GM19025 (cell line): ENCODE data around the gene CREB3.

ENCODE experiments used
- ATAC-seq: cut with Tn5 transposase; IDR thresholded peaks from one replicate; pipeline ENCODE4 v1.9.1; 2021; ENCODE audit warnings: mild to moderate bottlenecking, low read depth, moderate library complexity; ENCODE audit not compliant: unreplicated experiment

Gene CREB3

GRCh38 chr9:35746583-35746982, 14.1 kb downstream of the CREB3 start:
- no peak for ATAC-seq

- no peak for ATAC-seq
Observed at GRCh38 chr9:35748242-35748857, 15.9 kb downstream of the CREB3 start.

GRCh38 chr9:35748858-35749514, 16.5 kb downstream of the CREB3 start, which contains the start of the genes GBA2 and RGP1:
Gene GBA2, minus strand, starts transcription at chr9:35749228. Its CDS starts 524 bp downstream, at chr9:35748704.
Gene RGP1, plus strand, starts transcription at chr9:35749287. Its CDS starts 469 bp downstream, at chr9:35749756.
- ATAC-seq = peak; percentile 82

- ATAC-seq = peak; percentile 9
Observed at GRCh38 chr9:35749515-35750255, 17.2 kb downstream of the CREB3 start.

GRCh38 chr9:35750256-35750531, 17.7 kb downstream of the CREB3 start:
- no peak for ATAC-seq

- no peak for ATAC-seq
Observed at GRCh38 chr9:35753466-35753865, 21.0 kb downstream of the CREB3 start.

GRCh38 chr9:35754264-35754663, 21.8 kb downstream of the CREB3 start, which contains the start of gene MSMP:
Gene MSMP, minus strand, starts transcription at chr9:35754276. Its CDS starts 147 bp downstream, at chr9:35754129.
- ATAC-seq = no peak

GRCh38 chr9:35755071-35755470, 22.6 kb downstream of the CREB3 start:
- no peak for ATAC-seq

- ATAC-seq = peak; percentile 48
Observed at GRCh38 chr9:35756275-35757225, 24.1 kb downstream of the CREB3 start.

- ATAC-seq = peak; percentile 36
Observed at GRCh38 chr9:35757226-35757891, 24.9 kb downstream of the CREB3 start.

GRCh38 chr9:35757892-35758275, 25.4 kb downstream of the CREB3 start:
- no peak for ATAC-seq

- no peak for ATAC-seq
Observed at GRCh38 chr9:35758475-35759050, 26.1 kb downstream of the CREB3 start.

GRCh38 chr9:35759795-35760194, 27.3 kb downstream of the CREB3 start:
- no peak for ATAC-seq

GRCh38 chr9:35760651-35761050, 28.2 kb downstream of the CREB3 start:
- ATAC-seq = no peak

GRCh38 chr9:35763181-35763580, 30.7 kb downstream of the CREB3 start:
- no peak for ATAC-seq

GRCh38 chr9:35763803-35764202, 31.3 kb downstream of the CREB3 start:
- ATAC-seq = no peak

GRCh38 chr9:35766997-35767396, 34.5 kb downstream of the CREB3 start:
- ATAC-seq = no peak

GRCh38 chr9:35767458-35767857, 35.0 kb downstream of the CREB3 start:
- ATAC-seq = no peak

- ATAC-seq = no peak
Observed at GRCh38 chr9:35769763-35770162, 37.3 kb downstream of the CREB3 start.

- no peak for ATAC-seq
Observed at GRCh38 chr9:35771075-35771433, 38.6 kb downstream of the CREB3 start.
